CD14-positive monocyte (primary cell): ENCODE data around the gene SMARCE1. TPM values are rescaled to one million over a fixed set of nuclear protein-coding genes. Genes with fewer than 3 reads are reported as not detected.

Experiments used
- DNase-seq, 3 donors: peaks; one replicate each; pipeline ENCODE4 v3.0.0-alpha.2; 2011 to 2022
- H2AFZ ChIP-seq: 2 replicates; pipeline ENCODE4 v1.6.0; 2012; ENCODE audit warnings: mild to moderate bottlenecking, low read depth, low read length, inconsistent platforms; ENCODE audit not compliant: insufficient read depth, poor library complexity, severe bottlenecking
- H3K27ac ChIP-seq, 2 donors: 1 replicate in 1 of 2; 2 replicates in 1 of 2; pipeline ENCODE4 v1.5.1; 2012 to 2013; ENCODE audit warnings: low read length in 2 of 2, control low read depth in 1 of 2, inconsistent platforms in 1 of 2, low read depth in 1 of 2, mild to moderate bottlenecking in 1 of 2
- H3K27me3 ChIP-seq, 2 donors: one replicate each; pipeline versions ENCODE4 v1.6.0 to v1.6.1; 2011 to 2013; ENCODE audit warnings: low read length in 2 of 2; ENCODE audit not compliant: control insufficient read depth in 2 of 2, insufficient read depth in 2 of 2
- H3K36me3 ChIP-seq, 2 donors: replicated peaks in 1 of 2; 1 replicate in 1 of 2; 2 replicates in 1 of 2; pipeline versions ENCODE4 v1.5.1 to v1.6.1; 2012 to 2013; ENCODE audit warnings: low read length in 2 of 2, control low read depth in 1 of 2, inconsistent platforms in 1 of 2, mild to moderate bottlenecking in 1 of 2; ENCODE audit not compliant: insufficient read depth in 2 of 2, control insufficient read depth in 1 of 2
- H3K4me1 ChIP-seq, 2 donors: 1 replicate in 1 of 2; 2 replicates in 1 of 2; pipeline versions ENCODE4 v1.5.1 to v1.6.1; 2012 to 2013; ENCODE audit warnings: low read length in 2 of 2, control low read depth in 1 of 2, inconsistent platforms in 1 of 2, mild to moderate bottlenecking in 1 of 2, moderate library complexity in 1 of 2; ENCODE audit not compliant: insufficient read depth in 2 of 2, control insufficient read depth in 1 of 2
- H3K4me2 ChIP-seq: replicated peaks from 2 replicates; pipeline ENCODE3; 2012; ENCODE audit warnings: low read length, moderate library complexity, mild to moderate bottlenecking; ENCODE audit not compliant: poor library complexity, severe bottlenecking; ENCODE audit errors: extremely low read depth
- H3K4me3 ChIP-seq, 3 experiments: fragments of 200-600 bp in 1 of 3; sonication (generic) in 1 of 3; replicated peaks in 1 of 3; 1 replicate in 2 of 3; 2 replicates in 1 of 3; pipeline ENCODE4 v1.5.1; 2011 to 2013; ENCODE audit warnings: low read length in 3 of 3, mild to moderate bottlenecking in 3 of 3, control low read depth in 2 of 3, low read depth in 2 of 3, inconsistent platforms in 1 of 3, moderate library complexity in 1 of 3
- H3K79me2 ChIP-seq: 2 replicates; pipeline ENCODE4 v1.6.0; 2012; ENCODE audit warnings: mild to moderate bottlenecking, control low read depth, inconsistent platforms, low read length, moderate library complexity; ENCODE audit not compliant: insufficient read depth
- H3K9ac ChIP-seq: 2 replicates; pipeline ENCODE4 v1.6.0; 2017; ENCODE audit warnings: low read length, mild to moderate bottlenecking; ENCODE audit not compliant: insufficient read depth, poor library complexity, severe bottlenecking
- H3K9me3 ChIP-seq, 2 donors: replicated peaks in 1 of 2; 1 replicate in 1 of 2; 2 replicates in 1 of 2; pipeline versions ENCODE4 v1.5.1 to v1.6.1; 2012 to 2013; ENCODE audit warnings: low read length in 2 of 2, control low read depth in 1 of 2; ENCODE audit not compliant: control insufficient read depth in 1 of 2, insufficient read depth in 1 of 2
- H4K20me1 ChIP-seq: 2 replicates; pipeline ENCODE4 v1.6.0; 2012; ENCODE audit warnings: mild to moderate bottlenecking, low read length, control low read depth, moderate library complexity; ENCODE audit not compliant: insufficient read depth
- H3K27ac Mint-ChIP-seq, 7 donors: one replicate each; pipeline ENCODE4 v1.8.0; 2020; ENCODE audit warnings: mild to moderate bottlenecking in 7 of 7, mixed read lengths in 7 of 7, moderate library complexity in 6 of 7, inconsistent platforms in 2 of 7
- H3K27me3 Mint-ChIP-seq, 3 donors: one replicate each; pipeline ENCODE4 v1.8.0; 2021 to 2022; ENCODE audit warnings: low read depth in 3 of 3, mild to moderate bottlenecking in 3 of 3, mixed read lengths in 3 of 3, moderate library complexity in 3 of 3, inconsistent platforms in 1 of 3
- H3K36me3 Mint-ChIP-seq, 2 donors: one replicate each; pipeline ENCODE4 v1.8.0; 2020; ENCODE audit warnings: mixed read lengths in 2 of 2, inconsistent platforms in 1 of 2, mild to moderate bottlenecking in 1 of 2
- H3K4me1 Mint-ChIP-seq: one replicate; pipeline ENCODE4 v1.8.0; 2020; ENCODE audit warnings: mild to moderate bottlenecking, mixed read lengths
- H3K4me3 Mint-ChIP-seq, 2 donors: one replicate each; pipeline ENCODE4 v1.8.0; 2020; ENCODE audit warnings: mild to moderate bottlenecking in 2 of 2, mixed read lengths in 2 of 2, moderate library complexity in 1 of 2
- H3K9me3 Mint-ChIP-seq, 7 donors: one replicate each; pipeline ENCODE4 v1.8.0; 2020 to 2022; ENCODE audit warnings: mixed read lengths in 7 of 7, mild to moderate bottlenecking in 6 of 7, moderate library complexity in 6 of 7, inconsistent platforms in 2 of 7
- CTCF ChIP-seq: fragments of 200-600 bp; IDR thresholded peaks from one replicate; pipeline ENCODE4 v1.8.0; 2022; ENCODE audit warnings: antibody characterized with exemption, mild to moderate bottlenecking
- WGBS: methylation state at CpG from one replicate; pipeline ENCODE4 v1.1.5; 2013; ENCODE audit warnings: missing lambda C conversion rate; ENCODE audit not compliant: insufficient coverage; 5-methylcytosine and 5-hydroxymethylcytosine counted together
- intact Hi-C, 2 donors: fragments of 100-400 bp; cut with micrococcal nuclease; formaldehyde crosslinking; loops; one replicate each; pipeline versions ENCODE4 v1.15.0 to v1.15.1; 2023
- polyA plus RNA-seq, 3 donors: library from polyadenylated mRNA; depleted of rRNA in 1 of 3; unstranded in 2 of 3; stranded (reverse) in 1 of 3; fragments of 300-500 nt in 2 of 3; fragments of >200 nt in 1 of 3; fragmentation: Illumina TruSeq in 2 of 3; gene quantifications; 1 replicate in 2 of 3; 2 replicates in 1 of 3; pipeline ENCODE4 v1.2.3, GENCODE V29; 2012 to 2021

The SMARCE1 gene
- polyA plus RNA-seq, 3 donors: 18.6 to 127 (median 119) TPM

GRCh38 chr17:40675905-40676304 lies 28.3 kb upstream of the SMARCE1 start:
- Mint-ChIP-seq H3K4me1 (peaks cover 7% of the 10 kb centered on the region), H3K27ac (no peak overlapping the region), H3K36me3 (no peaks in the 10 kb centered on the region), H3K4me3 (no peak overlapping the region), H3K9me3 (peaks cover 0 to 3% (median 0%) of the 10 kb centered on the region in 7 donors), H3K27me3 (peaks cover 25 to 50% (median 34%) of the 10 kb centered on the region in 3 donors)
- Histone ChIP-seq H3K27me3 (peaks cover 42 to 59% of the 10 kb centered on the region in 2 donors), H3K79me2 (no peaks in the 10 kb centered on the region), H3K27ac (no peak overlapping the region), H3K4me2 (no peak overlapping the region), H3K4me1 (peaks cover 5% of the 10 kb centered on the region in 2 donors), H3K9ac (no peak overlapping the region), H2AFZ (no peak overlapping the region), H4K20me1 (no peaks in the 10 kb centered on the region), H3K36me3 (no peaks in the 10 kb centered on the region), H3K9me3 (no peaks in the 10 kb centered on the region), H3K4me3 (no peak overlapping the region)
- WGBS: 40% methylated on average over 1 of the region's 4 CpGs
- intact Hi-C loops: no loop called here
- TF ChIP-seq CTCF: no peak
- no peak for DNase-seq

GRCh38 chr17:40672654-40673053 lies 25.0 kb upstream of the SMARCE1 start:
- DNase-seq: no peak
- no peak overlapping the region for H2AFZ ChIP-seq
- no peak for TF ChIP-seq CTCF
- peaks cover 5% of the 10 kb centered on the region in 2 donors for H3K4me1 ChIP-seq
- no peak overlapping the region for H3K9ac ChIP-seq
- peaks cover 35 to 40% of the 10 kb centered on the region in 2 donors for H3K27me3 ChIP-seq
- WGBS: no CpG with 5 or more reads among the region's 2 CpGs
- H3K36me3 ChIP-seq: no peaks in the 10 kb centered on the region
- peaks cover 7% of the 10 kb centered on the region for H3K4me1 Mint-ChIP-seq
- H3K36me3 Mint-ChIP-seq: no peaks in the 10 kb centered on the region
- no peak overlapping the region for H3K27ac Mint-ChIP-seq
- H3K4me3 Mint-ChIP-seq: no peak overlapping the region
- no peaks in the 10 kb centered on the region for H4K20me1 ChIP-seq
- intact Hi-C loops: no loop called here
- no peak overlapping the region for H3K4me2 ChIP-seq
- H3K27me3 Mint-ChIP-seq: peaks cover 27 to 48% (median 33%) of the 10 kb centered on the region in 3 donors
- H3K27ac ChIP-seq: no peak overlapping the region
- H3K79me2 ChIP-seq: no peaks in the 10 kb centered on the region
- H3K4me3 ChIP-seq: no peak overlapping the region
- no peaks in the 10 kb centered on the region for H3K9me3 ChIP-seq
- H3K9me3 Mint-ChIP-seq: peaks cover 0 to 3% (median 0%) of the 10 kb centered on the region in 7 donors
